SU-DHL-6 (cell line): ENCODE data around the gene HS6ST3.

Experiments used
- EZH2phosphoT487 ChIP-seq: fragments of 200-600 bp; sonication (generic), shearing (Covaris generic); conservative IDR thresholded peaks from 2 replicates; pipeline ENCODE4 v1.6.1; 2018; ENCODE audit warnings: mild to moderate bottlenecking, antibody characterized with exemption, low read length, moderate library complexity, mixed read lengths
- TF ChIP-seq, protein P1 (sequence below): fragments of 200-600 bp; sonication (generic); IDR thresholded peaks from one replicate; pipeline ENCODE4 v1.5.1; 2017; ENCODE audit warnings: antibody characterized with exemption, mild to moderate bottlenecking, low read length, moderate library complexity; ENCODE audit not compliant: insufficient read depth, poor library complexity, severe bottlenecking

DNA sequence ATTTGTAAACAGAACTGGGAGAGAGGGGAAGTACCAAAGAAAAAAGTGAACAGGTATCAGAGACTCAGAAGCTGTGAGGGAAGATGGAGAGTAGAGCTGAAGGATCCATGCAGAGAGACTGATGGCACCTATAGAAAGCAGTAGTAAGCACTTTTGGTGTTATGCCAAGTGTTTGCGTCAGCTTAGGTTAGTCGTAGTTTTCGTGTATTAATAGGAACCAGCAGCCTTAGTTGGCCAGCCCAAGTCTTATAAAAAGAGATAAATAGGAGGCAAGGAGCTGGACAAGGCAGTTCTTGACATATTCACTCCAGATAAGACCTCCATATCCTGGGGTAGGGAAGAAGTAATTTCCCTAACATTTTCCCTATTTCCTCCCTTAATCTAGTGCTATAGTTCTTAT is 690.2 kb downstream of the HS6ST3 start:
- TF ChIP-seq, protein P1, sequence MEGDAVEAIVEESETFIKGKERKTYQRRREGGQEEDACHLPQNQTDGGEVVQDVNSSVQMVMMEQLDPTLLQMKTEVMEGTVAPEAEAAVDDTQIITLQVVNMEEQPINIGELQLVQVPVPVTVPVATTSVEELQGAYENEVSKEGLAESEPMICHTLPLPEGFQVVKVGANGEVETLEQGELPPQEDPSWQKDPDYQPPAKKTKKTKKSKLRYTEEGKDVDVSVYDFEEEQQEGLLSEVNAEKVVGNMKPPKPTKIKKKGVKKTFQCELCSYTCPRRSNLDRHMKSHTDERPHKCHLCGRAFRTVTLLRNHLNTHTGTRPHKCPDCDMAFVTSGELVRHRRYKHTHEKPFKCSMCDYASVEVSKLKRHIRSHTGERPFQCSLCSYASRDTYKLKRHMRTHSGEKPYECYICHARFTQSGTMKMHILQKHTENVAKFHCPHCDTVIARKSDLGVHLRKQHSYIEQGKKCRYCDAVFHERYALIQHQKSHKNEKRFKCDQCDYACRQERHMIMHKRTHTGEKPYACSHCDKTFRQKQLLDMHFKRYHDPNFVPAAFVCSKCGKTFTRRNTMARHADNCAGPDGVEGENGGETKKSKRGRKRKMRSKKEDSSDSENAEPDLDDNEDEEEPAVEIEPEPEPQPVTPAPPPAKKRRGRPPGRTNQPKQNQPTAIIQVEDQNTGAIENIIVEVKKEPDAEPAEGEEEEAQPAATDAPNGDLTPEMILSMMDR, result no peak
- no peak for TF ChIP-seq EZH2phosphoT487
